Measurements from ENCODE around the gene SOX10. TPM values are rescaled to one million over a fixed set of nuclear protein-coding genes. Genes with fewer than 3 reads are reported as not detected.
"Not testable (repeated sequence)": the region's sequence is repeated elsewhere in the genome, so short reads cannot be mapped to it uniquely, and the experiment has no call there.

SOX10 gene
- total RNA-seq, 2 donors from 2014 or later: not detected

DNA sequence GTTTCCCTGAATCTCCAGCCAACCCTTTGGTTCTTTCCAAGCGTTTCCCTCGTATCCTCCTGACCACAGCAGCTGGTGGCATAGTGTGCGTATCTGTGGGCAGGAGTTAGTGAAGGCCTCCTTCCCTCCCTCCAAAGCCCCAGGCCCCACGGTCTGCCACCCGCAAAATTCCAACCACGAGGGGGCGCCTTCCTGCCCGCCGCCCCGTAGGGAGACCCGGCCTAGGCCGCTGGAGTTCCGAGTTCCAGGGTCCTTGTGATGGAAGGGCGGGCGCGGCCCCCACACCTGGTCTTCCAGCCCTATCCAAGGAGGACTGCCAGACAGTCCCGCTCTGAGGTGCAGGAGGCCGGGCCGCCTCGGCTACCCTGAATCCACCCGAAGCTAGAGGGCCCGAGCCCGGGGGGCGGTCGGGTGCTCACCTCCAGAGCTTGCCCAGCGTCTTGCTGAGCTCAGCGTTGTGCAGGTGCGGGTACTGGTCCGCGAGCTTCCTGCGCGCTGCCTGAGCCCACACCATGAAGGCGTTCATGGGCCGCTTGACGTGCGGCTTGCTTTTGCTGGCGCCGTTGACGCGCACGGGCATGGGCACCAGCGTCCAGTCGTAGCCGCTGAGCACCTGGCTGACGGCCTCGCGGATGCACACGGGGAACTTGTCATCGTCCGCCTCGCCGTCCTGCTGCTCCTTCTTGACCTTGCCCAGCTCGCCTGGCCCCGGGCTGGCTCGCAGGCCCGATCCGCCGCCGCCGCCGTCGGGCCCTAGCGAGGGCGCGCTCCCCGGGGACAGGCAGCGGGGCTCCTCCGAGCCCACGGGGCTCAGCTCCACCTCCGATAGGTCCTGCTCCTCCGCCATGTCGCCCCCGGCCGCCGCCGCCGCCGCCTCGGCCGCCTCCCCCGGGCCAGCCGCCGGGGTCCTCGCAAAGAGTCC, 1.2 kb downstream of the SOX10 start:
- no peaks in the 10 kb centered on the region for H3K27me3 Mint-ChIP-seq
- ATAC-seq (replicated peaks): no peak
- no peak overlapping the region for H3K27ac Mint-ChIP-seq
- H3K9me3 Mint-ChIP-seq: no peaks in the 10 kb centered on the region
- no peaks in the 10 kb centered on the region for H3K4me1 Mint-ChIP-seq
- no peak overlapping the region for H3K4me3 Mint-ChIP-seq
- H3K36me3 Mint-ChIP-seq (ENCODE audit: low read depth): no peaks in the 10 kb centered on the region

- Mint-ChIP-seq H3K4me1 (no peaks in the 10 kb centered on the region), H3K27ac (no peak overlapping the region)
Measured at GRCh38 chr22:37982151-37982785, 2.1 kb downstream of the SOX10 start.

DNA sequence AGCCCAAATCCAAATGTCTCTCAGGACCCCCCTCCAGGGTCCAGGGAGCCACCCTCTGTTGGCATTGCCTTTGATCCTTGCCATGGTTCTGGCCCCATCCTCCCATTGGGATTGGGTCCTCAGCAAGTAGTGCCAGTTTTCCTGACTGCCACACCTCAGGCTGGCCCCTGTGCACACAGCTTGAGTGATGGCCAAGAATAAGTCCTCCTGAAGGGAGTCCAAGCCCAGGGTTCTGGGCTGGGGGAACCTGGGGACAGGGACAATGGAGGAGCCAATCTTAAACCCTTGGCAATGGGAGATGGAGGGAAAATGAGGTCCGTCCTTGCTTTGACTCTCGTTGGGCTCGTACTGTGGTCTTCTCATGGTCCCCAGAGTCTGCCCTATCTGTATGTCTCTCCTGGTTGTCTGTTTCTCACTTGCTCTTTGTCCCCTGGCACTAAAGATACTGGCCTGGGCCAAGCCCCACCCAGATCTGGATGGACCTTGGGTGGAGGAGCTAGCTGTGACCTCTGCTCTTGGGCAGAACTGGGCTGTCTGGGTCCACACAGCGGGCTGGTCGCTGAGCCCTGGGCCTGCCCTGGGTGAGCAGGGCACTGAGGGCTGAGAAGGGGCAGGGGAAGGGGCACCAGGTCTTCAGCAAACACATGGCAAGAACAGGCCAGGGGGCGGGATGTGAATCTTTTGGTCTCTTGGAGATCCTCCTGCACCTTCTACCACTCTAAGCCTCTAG, 2.9 kb downstream of the SOX10 start:
- ATAC-seq (replicated peaks): no peak
- Mint-ChIP-seq H3K4me1 (no peaks in the 10 kb centered on the region), H3K4me3 (no peak overlapping the region), H3K27ac (no peak overlapping the region), H3K36me3 (ENCODE audit: low read depth) (no peaks in the 10 kb centered on the region), H3K9me3 (no peaks in the 10 kb centered on the region), H3K27me3 (no peaks in the 10 kb centered on the region)

More at GRCh38 chr22:37982151-37982785, 2.1 kb downstream of the SOX10 start:
- no peak overlapping the region for H3K4me3 Mint-ChIP-seq
- ATAC-seq (replicated peaks): no peak
- H3K9me3 Mint-ChIP-seq: no peaks in the 10 kb centered on the region
- no peaks in the 10 kb centered on the region for H3K27me3 Mint-ChIP-seq
- no peaks in the 10 kb centered on the region for H3K36me3 Mint-ChIP-seq (ENCODE audit: low read depth)

DNA sequence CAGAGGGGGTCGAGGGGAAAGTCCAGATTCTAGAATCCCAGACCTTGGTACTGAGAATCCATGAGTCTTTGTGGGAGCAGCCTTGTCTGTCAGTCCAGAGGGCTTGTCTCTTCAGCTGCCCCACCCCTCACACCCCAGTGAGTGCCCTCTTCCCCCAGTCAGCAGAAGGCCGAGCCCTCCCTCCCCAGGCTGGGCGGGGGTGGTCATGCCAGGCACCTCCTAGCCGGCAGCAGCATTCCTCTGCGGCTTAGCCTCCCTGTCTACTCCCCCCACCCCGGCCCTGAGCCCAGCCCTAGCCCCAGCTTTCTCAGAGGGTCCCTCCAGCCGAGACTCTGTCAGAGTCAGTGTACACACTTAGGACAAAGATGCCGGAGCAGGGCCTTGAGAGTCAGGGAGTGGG, 4.6 kb downstream of the SOX10 start:
- Mint-ChIP-seq H3K9me3 (no peaks in the 10 kb centered on the region), H3K27ac (no peak overlapping the region), H3K36me3 (ENCODE audit: low read depth) (no peaks in the 10 kb centered on the region), H3K4me3 (no peak overlapping the region), H3K27me3 (no peaks in the 10 kb centered on the region), H3K4me1 (no peaks in the 10 kb centered on the region)
- ATAC-seq (replicated peaks): no peak

DNA sequence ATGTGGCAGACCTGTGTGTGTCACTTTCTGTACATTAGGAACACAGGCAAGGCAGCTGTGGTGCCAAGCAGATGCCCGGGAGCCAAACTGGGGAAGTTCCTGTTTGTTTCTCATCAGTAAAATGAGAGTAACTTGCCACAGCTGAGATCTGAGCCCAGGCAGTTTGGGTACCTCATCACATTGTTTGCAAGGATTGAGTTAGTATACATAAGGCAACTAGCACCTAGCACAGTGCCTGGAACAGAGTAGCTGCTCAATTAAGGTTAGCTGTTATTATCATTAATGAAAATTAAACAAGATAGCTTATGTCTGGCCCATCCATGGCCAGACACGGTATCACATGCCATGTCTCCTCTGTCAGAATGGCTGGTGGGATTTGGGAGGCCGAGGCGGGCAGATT, 7.8 kb downstream of the SOX10 start:
- no peak for ATAC-seq (replicated peaks)
- H3K9me3 Mint-ChIP-seq: no peaks in the 10 kb centered on the region
- H3K4me1 Mint-ChIP-seq: no peaks in the 10 kb centered on the region
- H3K27ac Mint-ChIP-seq: no peak overlapping the region
- H3K4me3 Mint-ChIP-seq: no peak overlapping the region
- no peaks in the 10 kb centered on the region for H3K27me3 Mint-ChIP-seq
- H3K36me3 Mint-ChIP-seq (ENCODE audit: low read depth): no peaks in the 10 kb centered on the region

GRCh38 chr22:37976022-37976421, 8.3 kb downstream of the SOX10 start:
- not testable (repeated sequence) for ATAC-seq (replicated peaks); H3K36me3 Mint-ChIP-seq (ENCODE audit: low read depth); H3K4me1 Mint-ChIP-seq; H3K9me3 Mint-ChIP-seq; H3K27me3 Mint-ChIP-seq; H3K27ac Mint-ChIP-seq; H3K4me3 Mint-ChIP-seq

- H3K4me3 Mint-ChIP-seq: no peak overlapping the region
- ATAC-seq (replicated peaks): no peak
Measured at GRCh38 chr22:37975153-37975552, 9.2 kb downstream of the SOX10 start.

DNA sequence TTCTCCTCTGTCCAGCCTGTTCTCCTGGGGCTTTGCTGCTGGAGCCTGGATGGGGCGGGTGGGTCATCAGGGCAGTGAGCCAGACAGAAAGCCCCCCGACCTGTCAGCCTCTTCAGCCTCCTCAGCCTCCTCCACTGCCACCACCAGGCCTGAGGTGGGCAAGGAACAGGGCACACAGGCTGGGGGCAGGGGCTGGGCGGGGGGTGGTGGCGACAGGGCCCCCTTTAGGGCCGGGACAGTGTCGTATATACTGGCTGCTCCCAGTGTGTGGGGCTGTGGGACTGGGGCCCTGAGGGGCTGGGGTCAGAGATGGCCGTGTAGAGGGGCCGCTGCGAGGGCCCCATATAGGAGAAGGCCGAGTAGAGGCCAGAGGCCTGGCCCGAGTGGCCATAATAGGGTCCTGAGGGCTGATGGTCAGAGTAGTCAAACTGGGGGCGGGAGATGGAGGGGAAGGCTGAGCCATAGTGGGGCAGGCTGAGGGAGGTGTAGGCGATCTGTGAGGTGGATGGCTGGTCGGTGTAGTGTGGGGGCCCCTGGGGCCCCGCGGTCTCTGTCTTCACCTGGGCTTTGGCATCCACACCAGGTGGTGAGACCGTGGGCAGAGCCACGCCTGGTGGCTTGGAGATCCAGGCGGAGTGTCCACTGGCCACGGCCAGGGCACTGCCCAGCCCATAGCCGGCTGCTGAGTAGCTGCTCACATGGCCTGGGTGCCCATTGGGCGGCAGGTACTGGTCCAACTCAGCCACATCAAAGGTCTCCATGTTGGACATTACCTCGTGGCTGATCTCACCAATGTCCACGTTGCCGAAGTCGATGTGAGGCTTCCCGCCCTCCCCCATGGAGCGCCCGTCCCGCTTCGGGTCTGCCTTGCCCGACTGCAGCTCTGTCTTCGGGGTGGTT, 10.8 kb downstream of the SOX10 start:
- H3K9me3 Mint-ChIP-seq: no peaks in the 10 kb centered on the region
- peaks cover 11% of the 10 kb centered on the region for H3K36me3 Mint-ChIP-seq (ENCODE audit: low read depth)
- no peaks in the 10 kb centered on the region for H3K27me3 Mint-ChIP-seq
- H3K27ac Mint-ChIP-seq: no peak overlapping the region
- no peak overlapping the region for H3K4me3 Mint-ChIP-seq
- no peaks in the 10 kb centered on the region for H3K4me1 Mint-ChIP-seq
- ATAC-seq (replicated peaks): no peak

More at GRCh38 chr22:37975153-37975552, 9.2 kb downstream of the SOX10 start:
- H3K27me3 Mint-ChIP-seq: no peaks in the 10 kb centered on the region
- H3K4me1 Mint-ChIP-seq: no peaks in the 10 kb centered on the region
- no peak overlapping the region for H3K27ac Mint-ChIP-seq
- no peaks in the 10 kb centered on the region for H3K36me3 Mint-ChIP-seq (ENCODE audit: low read depth)
- H3K9me3 Mint-ChIP-seq: no peaks in the 10 kb centered on the region

- Mint-ChIP-seq H3K9me3 (no peaks in the 10 kb centered on the region), H3K27ac (peak overlapping the region; percentile 7), H3K4me3 (no peak overlapping the region), H3K4me1 (no peaks in the 10 kb centered on the region), H3K27me3 (no peaks in the 10 kb centered on the region), H3K36me3 (ENCODE audit: low read depth) (peaks cover 21% of the 10 kb centered on the region)
- no peak for ATAC-seq (replicated peaks)
Measured at GRCh38 chr22:37972527-37972926, 11.8 kb downstream of the SOX10 start.

- no peak for ATAC-seq (replicated peaks)
- H3K27ac Mint-ChIP-seq: peak overlapping the region; percentile 7
- H3K4me1 Mint-ChIP-seq: no peaks in the 10 kb centered on the region
- H3K36me3 Mint-ChIP-seq (ENCODE audit: low read depth): peaks cover 29% of the 10 kb centered on the region
- H3K4me3 Mint-ChIP-seq: no peak overlapping the region
- H3K27me3 Mint-ChIP-seq: no peaks in the 10 kb centered on the region
- no peaks in the 10 kb centered on the region for H3K9me3 Mint-ChIP-seq
Measured at GRCh38 chr22:37971475-37972434, 12.6 kb downstream of the SOX10 start.

DNA sequence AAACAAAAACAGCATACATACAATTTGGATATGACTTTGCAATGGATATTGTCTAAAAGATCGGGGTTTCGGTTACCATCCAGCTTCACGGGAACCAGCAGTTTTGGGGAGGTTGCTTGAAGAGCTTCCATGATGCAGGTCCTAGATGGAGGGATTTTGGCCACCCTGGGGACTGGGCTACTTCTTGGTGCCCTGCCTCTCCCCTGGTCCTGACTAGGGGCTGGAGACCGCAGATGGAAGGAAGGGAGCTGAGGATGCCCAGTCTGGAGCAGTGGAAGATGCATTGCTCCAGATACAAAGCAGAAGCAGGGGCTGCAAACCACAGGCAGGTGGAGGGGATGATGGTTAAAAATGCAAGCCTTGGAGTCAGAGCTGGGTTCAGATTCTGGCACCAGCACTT, 13.5 kb downstream of the SOX10 start:
- H3K36me3 Mint-ChIP-seq (ENCODE audit: low read depth): peaks cover 38% of the 10 kb centered on the region
- H3K27ac Mint-ChIP-seq: no peak overlapping the region
- H3K27me3 Mint-ChIP-seq: no peaks in the 10 kb centered on the region
- H3K4me1 Mint-ChIP-seq: no peaks in the 10 kb centered on the region
- ATAC-seq (replicated peaks): no peak
- no peak overlapping the region for H3K4me3 Mint-ChIP-seq
- no peaks in the 10 kb centered on the region for H3K9me3 Mint-ChIP-seq

- ATAC-seq (replicated peaks): no peak
- no peaks in the 10 kb centered on the region for H3K27me3 Mint-ChIP-seq
- no peaks in the 10 kb centered on the region for H3K9me3 Mint-ChIP-seq
- no peaks in the 10 kb centered on the region for H3K4me1 Mint-ChIP-seq
- no peak overlapping the region for H3K27ac Mint-ChIP-seq
- H3K36me3 Mint-ChIP-seq (ENCODE audit: low read depth): peaks cover 59% of the 10 kb centered on the region
- H3K4me3 Mint-ChIP-seq: no peak overlapping the region
Measured at GRCh38 chr22:37968452-37969251, 15.7 kb downstream of the SOX10 start.

Measured in activated T-helper 17 cell treated with anti-CD3 and anti-CD28 coated beads, Interleukin-2, amount 50 U/mL, for 72 hours (primary cell).